Fibroblast of pulmonary artery (primary cell): ENCODE data around the gene RPL26.
"Not testable (repeated sequence)": the region's sequence is repeated elsewhere in the genome, so short reads cannot be mapped to it uniquely, and the experiment has no call there.

ENCODE experiments used
- DNase-seq: peaks from one replicate; pipeline ENCODE4 v3.0.0-alpha.2; 2010; ENCODE audit warnings: low read depth
- H3K4me3 ChIP-seq: replicated peaks from 2 replicates; pipeline ENCODE4 v1.5.1; 2011; ENCODE audit warnings: low read depth, mild to moderate bottlenecking, control low read depth, low read length, moderate library complexity
- CTCF ChIP-seq: IDR thresholded peaks from 2 replicates; pipeline ENCODE4 v1.5.1; 2011; ENCODE audit warnings: mild to moderate bottlenecking, control low read depth, low read length, inconsistent platforms; ENCODE audit errors: missing control alignments

The RPL26 gene

GRCh38 chr17:8398980-8399379 lies 16.0 kb upstream of the RPL26 start:
- TF ChIP-seq CTCF, result no peak
- DNase-seq, result no peak

GRCh38 chr17:8397636-8398035 lies 14.6 kb upstream of the RPL26 start, which contains the start of gene RNF222:
TSS of gene RNF222 (minus strand) at chr17:8397827. CDS start at chr17:8393461, 4,366 bp downstream.
- no peak within 1 kb of the TSS for H3K4me3 ChIP-seq
- no peak for DNase-seq
- no peak for TF ChIP-seq CTCF

More at GRCh38 chr17:8398980-8399379, 16.0 kb upstream of the RPL26 start:
- H3K4me3 ChIP-seq, result no peak overlapping the region

- not testable (repeated sequence) for H3K4me3 ChIP-seq, DNase-seq
Measured at GRCh38 chr17:8394497-8394896, 11.5 kb upstream of the RPL26 start.

- no peak for DNase-seq
- no peak overlapping the region for H3K4me3 ChIP-seq
- TF ChIP-seq CTCF, result no peak
Measured at GRCh38 chr17:8393470-8394231, 10.7 kb upstream of the RPL26 start.

- no peak overlapping the region for H3K4me3 ChIP-seq
- no peak for DNase-seq
- no peak for TF ChIP-seq CTCF
Measured at GRCh38 chr17:8392674-8393469, 9.9 kb upstream of the RPL26 start.

GRCh38 chr17:8392274-8392673 lies 9.3 kb upstream of the RPL26 start:
- H3K4me3 ChIP-seq, result no peak overlapping the region
- TF ChIP-seq CTCF, result no peak
- no peak for DNase-seq

GRCh38 chr17:8391711-8392110 lies 8.7 kb upstream of the RPL26 start:
- no peak for TF ChIP-seq CTCF
- no peak for DNase-seq
- no peak overlapping the region for H3K4me3 ChIP-seq
